Measurements from ENCODE around the gene L3MBTL2.

DNA sequence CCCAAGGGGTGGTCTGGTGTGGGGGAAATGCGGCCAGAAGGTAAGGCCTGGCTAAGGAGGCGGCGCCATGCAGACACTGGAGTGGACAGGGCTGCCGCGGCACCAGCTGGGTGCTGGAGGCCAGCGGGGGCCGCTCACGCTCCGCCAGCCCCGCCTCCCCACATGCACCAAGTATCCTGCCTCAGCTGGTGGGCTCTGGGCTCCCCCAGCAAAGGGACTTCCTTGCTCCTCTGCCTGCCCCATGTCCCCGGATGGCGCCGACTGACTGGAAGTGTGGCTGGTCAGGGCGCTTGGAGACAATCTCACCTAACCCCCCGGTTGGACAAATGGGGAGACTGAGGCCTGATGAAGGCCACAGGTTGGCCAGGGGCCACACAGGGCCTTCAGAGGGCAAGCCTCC is 43.2 kb downstream of the L3MBTL2 start:
- TF ChIP-seq, protein P1, sequence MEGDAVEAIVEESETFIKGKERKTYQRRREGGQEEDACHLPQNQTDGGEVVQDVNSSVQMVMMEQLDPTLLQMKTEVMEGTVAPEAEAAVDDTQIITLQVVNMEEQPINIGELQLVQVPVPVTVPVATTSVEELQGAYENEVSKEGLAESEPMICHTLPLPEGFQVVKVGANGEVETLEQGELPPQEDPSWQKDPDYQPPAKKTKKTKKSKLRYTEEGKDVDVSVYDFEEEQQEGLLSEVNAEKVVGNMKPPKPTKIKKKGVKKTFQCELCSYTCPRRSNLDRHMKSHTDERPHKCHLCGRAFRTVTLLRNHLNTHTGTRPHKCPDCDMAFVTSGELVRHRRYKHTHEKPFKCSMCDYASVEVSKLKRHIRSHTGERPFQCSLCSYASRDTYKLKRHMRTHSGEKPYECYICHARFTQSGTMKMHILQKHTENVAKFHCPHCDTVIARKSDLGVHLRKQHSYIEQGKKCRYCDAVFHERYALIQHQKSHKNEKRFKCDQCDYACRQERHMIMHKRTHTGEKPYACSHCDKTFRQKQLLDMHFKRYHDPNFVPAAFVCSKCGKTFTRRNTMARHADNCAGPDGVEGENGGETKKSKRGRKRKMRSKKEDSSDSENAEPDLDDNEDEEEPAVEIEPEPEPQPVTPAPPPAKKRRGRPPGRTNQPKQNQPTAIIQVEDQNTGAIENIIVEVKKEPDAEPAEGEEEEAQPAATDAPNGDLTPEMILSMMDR (IDR thresholded peaks at IDR 0.05) = no peak
- TF ChIP-seq POLR2AphosphoS5 (IDR thresholded peaks at IDR 0.05) (no peak), EP300 (IDR thresholded peaks at IDR 0.05; ENCODE audit: low read depth) (no peak), POLR2A (IDR thresholded peaks at IDR 0.05) (no peak)

Measured in transverse colon (tissue), 4 donors.